ENCODE measurements around the gene SLC26A2. TPM values are rescaled to one million over a fixed set of nuclear protein-coding genes. Genes with fewer than 3 reads are reported as not detected.

SLC26A2 gene
- total RNA-seq: 1 to 10 TPM; 9.2 TPM

DNA sequence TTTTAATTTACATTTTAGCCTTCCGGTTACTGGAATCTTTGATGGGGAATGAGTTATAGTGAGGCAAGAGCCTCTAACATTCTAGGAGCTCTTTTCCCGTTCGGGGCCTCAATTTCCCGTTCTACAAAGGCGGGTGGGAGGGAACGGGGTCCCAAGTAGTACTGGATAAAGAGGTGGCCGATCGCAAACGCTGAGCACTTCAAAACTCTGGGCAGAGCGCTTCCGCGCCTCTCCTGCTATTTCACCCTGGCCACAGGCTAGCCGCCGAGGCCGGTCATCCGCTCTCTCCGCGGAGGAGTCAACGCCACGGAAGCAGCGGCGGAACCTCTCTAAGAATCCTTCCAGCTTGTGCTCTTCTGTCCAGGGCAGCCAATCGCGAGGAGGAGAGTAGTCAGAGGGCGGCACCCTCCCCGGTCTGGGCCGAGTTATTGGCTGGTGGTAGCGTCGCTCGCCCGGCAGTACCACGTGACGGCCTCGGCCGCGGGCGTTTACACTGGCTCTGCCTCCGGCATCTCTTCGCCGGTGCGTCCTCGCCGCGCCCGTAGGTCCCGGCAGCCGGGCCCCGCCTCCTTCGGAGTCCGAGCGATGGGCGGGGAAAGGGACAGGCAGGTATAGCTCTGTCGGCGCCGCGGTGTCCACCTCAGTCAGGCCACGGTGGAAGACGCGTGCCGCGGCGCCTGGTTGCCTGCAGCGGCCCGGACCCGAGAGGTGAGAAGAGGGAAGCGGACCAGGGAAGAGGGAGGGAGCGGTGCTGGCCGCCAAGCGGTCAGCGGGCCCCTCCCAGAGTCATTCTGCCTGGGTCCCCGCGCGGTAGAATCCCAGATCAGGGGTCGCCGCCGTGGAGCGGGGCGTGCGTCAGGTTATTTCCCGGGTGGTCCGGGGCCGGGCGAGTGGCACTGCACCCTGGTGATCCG, at the start of gene SLC26A2:
Gene SLC26A2, plus strand, starts transcription at position 487 of the 914 bp plus-strand sequence. CDS start 16,895 bp downstream, outside the sequence.

DNA sequence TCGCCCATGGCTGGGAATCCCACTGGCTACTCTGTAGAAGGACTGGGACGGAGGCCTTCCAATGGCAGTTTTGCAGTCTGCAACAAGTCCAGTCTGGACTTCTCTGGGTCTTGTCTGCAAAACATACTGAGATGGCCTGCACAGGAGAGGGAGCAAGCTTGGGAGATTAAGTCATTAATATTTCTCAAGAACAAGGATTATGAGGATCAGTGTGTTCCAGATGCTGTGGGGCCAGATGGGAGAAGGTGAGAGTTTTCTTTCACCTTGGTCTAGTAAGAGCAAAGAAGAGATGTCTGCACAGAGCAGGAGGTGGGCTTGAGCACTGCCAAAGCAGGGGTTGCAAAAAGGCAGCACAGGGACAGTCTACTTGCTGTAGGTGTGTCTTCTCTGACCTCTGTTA, 15.9 kb upstream of the SLC26A2 start, which contains the start of gene PDE6A:
Gene PDE6A, minus strand, starts transcription at position 128 of the 400 bp plus-strand sequence. Its CDS starts 120 bp downstream, at position 8.

DNA sequence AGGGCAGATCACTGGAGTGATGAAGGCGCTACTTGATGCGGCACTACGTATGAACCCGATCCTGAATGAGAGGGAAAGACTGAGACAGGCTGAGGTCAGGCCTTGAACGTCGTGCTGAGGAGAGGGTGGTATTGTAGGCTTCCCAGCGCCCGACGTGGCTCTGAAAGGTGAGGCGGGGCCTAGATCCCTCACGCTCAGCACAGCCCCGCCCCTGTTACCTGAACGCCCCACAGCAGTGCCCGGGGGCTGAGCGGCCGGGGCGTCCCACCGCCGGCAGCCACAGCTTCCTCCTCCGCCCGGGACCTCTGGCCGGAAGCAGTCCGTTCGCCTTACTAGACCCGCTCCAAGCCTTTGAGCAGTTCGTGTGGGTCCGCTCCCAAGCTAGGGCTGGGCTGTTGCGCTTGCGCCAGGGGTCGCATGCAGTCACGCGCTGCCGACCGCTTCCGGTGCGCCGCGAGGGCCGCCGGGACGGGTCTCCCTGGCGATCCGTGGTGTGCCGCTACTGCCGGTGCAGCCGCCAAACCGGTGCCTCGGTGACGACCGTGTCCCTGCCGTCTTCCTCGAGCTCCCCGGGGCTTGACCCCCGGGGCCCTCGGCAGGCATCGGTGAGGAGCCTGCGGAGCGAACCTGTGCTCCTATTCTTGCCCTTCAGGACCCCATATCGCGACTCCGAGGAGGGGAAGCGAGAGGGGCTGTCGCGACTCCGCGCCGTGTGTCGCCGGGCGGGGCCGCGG, 39.9 kb downstream of the SLC26A2 start, which contains the start of the genes HMGXB3 and TIGD6:
Gene HMGXB3, plus strand, starts transcription at position 484 of the 734 bp plus-strand sequence. CDS start 4,114 bp downstream, outside the sequence.
Gene TIGD6, minus strand, starts transcription at position 399 of the 734 bp plus-strand sequence. CDS start 4,306 bp downstream, outside the sequence.

Other genes starting within 250 kb of the SLC26A2 start
- 1 to 10 TPM; 5.7 to 5.9 TPM for gene PPARGC1B, start 230.4 kb upstream of the SLC26A2 start, total RNA-seq
- not detected for gene PDE6A, start 16.0 kb upstream of the SLC26A2 start, total RNA-seq
- gene TIGD6, start 39.9 kb downstream of the SLC26A2 start, total RNA-seq: 1 to 10 TPM; 2.5 TPM
- gene HMGXB3, start 40.0 kb downstream of the SLC26A2 start, total RNA-seq: 10 to 100 TPM; 36.0 to 36.3 TPM
- gene CSF1R, start 125.8 kb downstream of the SLC26A2 start, total RNA-seq: not detected
- 1 to 10 TPM; 3.2 to 4.5 TPM for gene PDGFRB, start 195.1 kb downstream of the SLC26A2 start, total RNA-seq
- not detected for gene CDX1, start 206.0 kb downstream of the SLC26A2 start, total RNA-seq
- not detected for gene SLC6A7, start 229.3 kb downstream of the SLC26A2 start, total RNA-seq

All from activated naive CD4-positive, alpha-beta T cell treated with anti-CD3 and anti-CD28 coated beads, Interleukin-2, amount 10 ng/mL, durations not matched to agents 5 hours and 36 hours (primary cell).